ENCODE data around the gene MFSD11. TPM values are rescaled to one million over a fixed set of nuclear protein-coding genes. Genes with fewer than 3 reads are reported as not detected.

The MFSD11 gene
- total and polyA plus RNA-seq, 2 of the 8 experiments (the other 6 are each of a cell fraction or from before 2014, with no cell fraction given), result 17.7 to 19.8 TPM

- Histone ChIP-seq H3K4me2 (ENCODE audit: insufficient read depth in 1 of 2, low read depth in 2 of 2, low read length in 2 of 2) (no peak overlapping the region), H2BK15ac (ENCODE audit: low read length) (no peak overlapping the region), H3K23ac (ENCODE audit: insufficient read length) (no peak overlapping the region), H3K9me3 (ENCODE audit: insufficient read depth in 2 of 2, low read depth in 1 of 2, low read length in 1 of 2) (no peaks in the 10 kb centered on the region), H4K91ac (replicated peaks; ENCODE audit: insufficient read length, low read length) (no peak overlapping the region), H3K79me1 (ENCODE audit: low read depth, low read length) (no peaks in the 10 kb centered on the region), H3K14ac (ENCODE audit: insufficient read length) (no peak overlapping the region), H3K27me3 (replicated peaks in 1 of 4; ENCODE audit: control insufficient read depth in 3 of 4, extremely low read depth in 1 of 4, insufficient read depth in 3 of 4, low read length in 3 of 4) (no peaks in the 10 kb centered on the region), H3K79me2 (ENCODE audit: control insufficient read depth in 1 of 2, insufficient read depth in 2 of 2, low read length in 2 of 2) (no peaks in the 10 kb centered on the region), H2BK12ac (ENCODE audit: low read depth, low read length) (no peak overlapping the region), H3K18ac (ENCODE audit: extremely low read depth, low read length) (no peak overlapping the region), H4K20me1 (replicated peaks in 1 of 2; ENCODE audit: control insufficient read depth in 1 of 2, insufficient read depth in 2 of 2, low read length in 2 of 2) (no peaks in the 10 kb centered on the region), H2BK120ac (replicated peaks; ENCODE audit: low read depth, low read length) (peak overlapping the region; percentile 70), H3K23me2 (ENCODE audit: low read depth, low read length) (no peaks in the 10 kb centered on the region), H2BK20ac (ENCODE audit: low read length) (no peak overlapping the region), H4K5ac (ENCODE audit: insufficient read length, low read depth, low read length) (no peak overlapping the region), H3K56ac (replicated peaks; ENCODE audit: insufficient read length, low read depth, low read length) (no peak overlapping the region), H3K4me3 (ENCODE audit: extremely low read depth in 1 of 4, insufficient read depth in 2 of 4, low read depth in 3 of 4, low read length in 4 of 4) (no peak overlapping the region), H2AFZ (ENCODE audit: low read length) (peak overlapping the region; percentile 47; the same call in 1 of the 2 replicates), H3K27ac (ENCODE audit: low read depth, low read length) (no peak overlapping the region), H2AK5ac (ENCODE audit: low read depth, low read length) (no peak overlapping the region), H3K4ac (replicated peaks; ENCODE audit: insufficient read length, low read depth, low read length) (no peak overlapping the region), H4K8ac (ENCODE audit: extremely low read depth, insufficient read depth, low read length) (no peak overlapping the region), H2BK5ac (ENCODE audit: low read depth, low read length) (no peak overlapping the region), H3K36me3 (ENCODE audit: control insufficient read depth in 2 of 4, insufficient read depth in 4 of 4, low read length in 3 of 4) (no peaks in the 10 kb centered on the region), H3K9ac (replicated peaks in 1 of 4; ENCODE audit: extremely low read depth in 1 of 4, low read depth in 3 of 4, low read length in 3 of 4) (no peak overlapping the region), H3K4me1 (replicated peaks in 1 of 4; ENCODE audit: control insufficient read depth in 3 of 4, insufficient read depth in 4 of 4, low read length in 3 of 4) (peaks cover 0 to 3% (median 0%) of the 10 kb centered on the region in 4 experiments; a peak in 3 of 7 replicates)
- POLR2A ChIA-PET (ENCODE audit: partially characterized antibody), result no interaction called here
- WGBS, 2 experiments (ENCODE audit: extremely low coverage in 1 of 2, insufficient coverage in 1 of 2, insufficient read length in 1 of 2, insufficient replicate concordance in 2 of 2, low coverage in 1 of 2, low lambda C conversion rate in 2 of 2, missing lambda C conversion rate in 1 of 2), result 13% methylated on average over 8 of the region's 8 CpGs; no CpG with 5 or more reads in 1 of the 2 experiments
- DNase-seq (ENCODE audit: low read depth in 1 of 2, low spot score in 2 of 2) (peak; percentile 53 to 69), FAIRE-seq (peak; percentile 95)
- CTCF ChIA-PET (ENCODE audit: partially characterized antibody), result interaction anchor here (0.6 to 4.3 kb wide), 22 partner anchors 9 to 768 kb away, joined by 3 to 26 read pairs (median 4); partner anchors contain the start of gene MGAT5B
- peak; percentile 82 to 88 for TF ChIP-seq RAD21 (IDR thresholded peaks at IDR 0.05 in 1 of 2, conservative IDR thresholded peaks at IDR 0.05 in 1 of 2; ENCODE audit: low read depth in 2 of 2, low read length in 2 of 2)
- TF ChIP-seq USF2 (IDR thresholded peaks at IDR 0.05; ENCODE audit: low read length), result no peak
- TF ChIP-seq SIX5 (IDR thresholded peaks at IDR 0.05; ENCODE audit: low read depth, low read length), result no peak
- 0 out of 2 replicates have a peak, but pooled peaks have one; percentile 30 for TF ChIP-seq TEAD4 (IDR thresholded peaks at IDR 0.05; ENCODE audit: low read depth, low read length)
- no peak for TF ChIP-seq NRF1 (IDR thresholded peaks at IDR 0.05; ENCODE audit: low read depth, low read length)
Observed at GRCh38 chr17:76816590-76817135, 78.7 kb downstream of the MFSD11 start.
